HCEC 1CT (cell line): ENCODE measurements around the gene XAGE1A.
"Not testable (repeated sequence)": the region's sequence is repeated elsewhere in the genome, so short reads cannot be mapped to it uniquely, and the experiment has no call there.

Source experiments
- DNase-seq: peaks from one replicate; pipeline ENCODE4 v3.0.0-alpha.2; 2017

XAGE1A gene

GRCh38 chrX:52495545-52496418 is at the start of gene XAGE1A:
TSS of gene XAGE1A (plus strand) at chrX:52495808. CDS start at chrX:52497362, 1,554 bp downstream.
- DNase-seq: not testable (repeated sequence)

GRCh38 chrX:52452031-52452430 is 43.6 kb upstream of the XAGE1A start:
- DNase-seq: not testable (repeated sequence)

GRCh38 chrX:52471301-52471700 is 24.3 kb upstream of the XAGE1A start:
- not testable (repeated sequence) for DNase-seq

- not testable (repeated sequence) for DNase-seq
Measured at GRCh38 chrX:52496419-52496772, 788 bp downstream of the XAGE1A start.

- DNase-seq: not testable (repeated sequence)
Measured at GRCh38 chrX:52501362-52501761, 5.8 kb downstream of the XAGE1A start.

- no peak for DNase-seq
Measured at GRCh38 chrX:52504551-52504950, 8.9 kb downstream of the XAGE1A start.

- no peak for DNase-seq
Measured at GRCh38 chrX:52507331-52507730, 11.7 kb downstream of the XAGE1A start.

GRCh38 chrX:52509916-52510315 is 14.3 kb downstream of the XAGE1A start:
- DNase-seq: no peak

GRCh38 chrX:52511126-52511525 is 15.5 kb downstream of the XAGE1A start:
- DNase-seq: not testable (repeated sequence)

- not testable (repeated sequence) for DNase-seq
Measured at GRCh38 chrX:52516110-52516986, 20.7 kb downstream of the XAGE1A start.

GRCh38 chrX:52516987-52517325 is 21.3 kb downstream of the XAGE1A start, which contains the start of gene XAGE1B:
TSS of gene XAGE1B (minus strand) at chrX:52517063. CDS start at chrX:52515527, 1,536 bp downstream.
- DNase-seq: not testable (repeated sequence)

GRCh38 chrX:52541051-52541450 is 45.4 kb downstream of the XAGE1A start:
- not testable (repeated sequence) for DNase-seq

- no peak for DNase-seq
Measured at GRCh38 chrX:52542311-52542710, 46.7 kb downstream of the XAGE1A start.

- DNase-seq: no peak
Measured at GRCh38 chrX:52544147-52544840, 48.7 kb downstream of the XAGE1A start.

- not testable (repeated sequence) for DNase-seq
Measured at GRCh38 chrX:52548769-52549168, 53.2 kb downstream of the XAGE1A start.
